H1 (cell line): ENCODE results near the gene HHIP. TPM values are rescaled to one million over a fixed set of nuclear protein-coding genes. Genes with fewer than 3 reads are reported as not detected.

Experiments
- CTCF ChIA-PET: fragments of 300-600 bp; sonication (Branson Sonifier 250); formaldehyde crosslinking; loops from one replicate; lab custom pipeline; 2021; ENCODE audit not compliant: partially characterized antibody; lab: Charles Lee
- POLR2A ChIA-PET: fragments of 300-600 bp; sonication (Branson Sonifier 250); formaldehyde crosslinking; loops from one replicate; lab custom pipeline; 2021; ENCODE audit warnings: inconsistent platforms; ENCODE audit not compliant: partially characterized antibody; lab: Charles Lee
- DNase-seq, 2 experiments: peaks; one replicate each; pipeline versions ENCODE4 v3.0.0 to v3.0.0-alpha.2; 2010 to 2022; ENCODE audit warnings: low spot score in 2 of 2, low read depth in 1 of 2, mixed read lengths in 1 of 2
- FAIRE-seq: peaks from 2 replicates; lab custom pipeline; 2011; peaks lifted over from hg19 to GRCh38; lab: Jason Lieb, UNC
- H2AFZ ChIP-seq: 2 replicates; pipeline ENCODE4 v1.8.1; 2012; ENCODE audit warnings: low read length, inconsistent platforms
- H2AK5ac ChIP-seq: 2 replicates; pipeline ENCODE4 v1.6.1; 2013; ENCODE audit warnings: low read depth, low read length
- H2BK120ac ChIP-seq: replicated peaks from 2 replicates; pipeline ENCODE3; 2013; ENCODE audit warnings: low read depth, low read length, inconsistent platforms
- H2BK12ac ChIP-seq: 2 replicates; pipeline ENCODE4 v1.6.1; 2013; ENCODE audit warnings: low read depth, low read length
- H2BK15ac ChIP-seq: 2 replicates; pipeline ENCODE4 v1.6.1; 2013; ENCODE audit warnings: low read length
- H2BK20ac ChIP-seq: 2 replicates; pipeline ENCODE4 v1.6.1; 2013; ENCODE audit warnings: low read length
- H2BK5ac ChIP-seq: 2 replicates; pipeline ENCODE4 v1.6.1; 2013; ENCODE audit warnings: low read depth, low read length
- H3K14ac ChIP-seq: 2 replicates; pipeline ENCODE4 v1.6.1; 2013; ENCODE audit warnings: inconsistent platforms; ENCODE audit not compliant: insufficient read length
- H3K18ac ChIP-seq: 2 replicates; pipeline ENCODE4 v1.6.1; 2013; ENCODE audit warnings: low read length; ENCODE audit errors: extremely low read depth
- H3K23ac ChIP-seq: 2 replicates; pipeline ENCODE4 v1.6.1; 2013; ENCODE audit warnings: inconsistent platforms; ENCODE audit not compliant: insufficient read length
- H3K23me2 ChIP-seq: 2 replicates; pipeline ENCODE4 v1.6.1; 2013; ENCODE audit warnings: low read depth, low read length
- H3K27ac ChIP-seq: 2 replicates; pipeline ENCODE4 v1.6.1; 2011; ENCODE audit warnings: low read depth, low read length, inconsistent platforms
- H3K27me3 ChIP-seq, 4 experiments: replicated peaks in 1 of 4; 1 replicate in 1 of 4; 2 replicates in 3 of 4; pipeline versions ENCODE4 v1.6.1 to v1.8.1; 2011 to 2013; ENCODE audit warnings: low read length in 3 of 4, mild to moderate bottlenecking in 3 of 4, inconsistent platforms in 2 of 4, mixed read lengths in 2 of 4, moderate library complexity in 1 of 4; ENCODE audit not compliant: control insufficient read depth in 3 of 4, insufficient read depth in 3 of 4; ENCODE audit errors: extremely low read depth in 1 of 4
- H3K36me3 ChIP-seq, 4 experiments: 2 replicates each; pipeline versions ENCODE4 v1.6.1 to v1.8.1; 2011 to 2013; ENCODE audit warnings: mild to moderate bottlenecking in 4 of 4, low read length in 3 of 4, moderate library complexity in 2 of 4, control low read depth in 1 of 4, inconsistent platforms in 1 of 4; ENCODE audit not compliant: insufficient read depth in 4 of 4, control insufficient read depth in 2 of 4
- H3K4ac ChIP-seq: replicated peaks from 2 replicates; pipeline ENCODE3; 2013; ENCODE audit warnings: low read length, low read depth, mixed read lengths, inconsistent platforms; ENCODE audit not compliant: insufficient read length
- H3K4me1 ChIP-seq, 4 experiments: replicated peaks in 1 of 4; 1 replicate in 1 of 4; 2 replicates in 3 of 4; pipeline versions ENCODE4 v1.6.1 to v1.8.1; 2011 to 2013; ENCODE audit warnings: low read length in 3 of 4, inconsistent platforms in 2 of 4, mixed read lengths in 1 of 4; ENCODE audit not compliant: insufficient read depth in 4 of 4, control insufficient read depth in 3 of 4
- H3K4me2 ChIP-seq, 2 experiments: 2 replicates each; pipeline versions ENCODE4 v1.6.1 to v1.8.1; 2011 to 2013; ENCODE audit warnings: low read depth in 2 of 2, low read length in 2 of 2, control low read depth in 1 of 2, inconsistent platforms in 1 of 2, mild to moderate bottlenecking in 1 of 2; ENCODE audit not compliant: insufficient read depth in 1 of 2
- H3K4me3 ChIP-seq, 4 experiments: fragments of 200-600, 300-600 bp in 1 of 4; sonication (generic), shearing (Covaris generic), sonication (Bioruptor Twin) in 1 of 4; 2 replicates each; pipeline versions ENCODE4 v1.5.1 to v1.8.1; 2011 to 2016; ENCODE audit warnings: low read length in 4 of 4, low read depth in 3 of 4, control low read depth in 2 of 4, inconsistent platforms in 2 of 4, mild to moderate bottlenecking in 2 of 4, mixed read lengths in 1 of 4, moderate library complexity in 1 of 4; ENCODE audit not compliant: insufficient read depth in 2 of 4; ENCODE audit errors: extremely low read depth in 1 of 4
- H3K56ac ChIP-seq: replicated peaks from 2 replicates; pipeline ENCODE3; 2013; ENCODE audit warnings: low read depth, mild to moderate bottlenecking, mixed read lengths, low read length, inconsistent platforms; ENCODE audit not compliant: insufficient read length
- H3K79me1 ChIP-seq: 2 replicates; pipeline ENCODE4 v1.6.1; 2013; ENCODE audit warnings: low read depth, low read length, control low read depth
- H3K79me2 ChIP-seq, 2 experiments: 2 replicates each; pipeline versions ENCODE4 v1.6.1 to v1.8.1; 2012 to 2013; ENCODE audit warnings: low read length in 2 of 2, mild to moderate bottlenecking in 2 of 2, inconsistent platforms in 1 of 2; ENCODE audit not compliant: insufficient read depth in 2 of 2, control insufficient read depth in 1 of 2
- H3K9ac ChIP-seq, 4 experiments: replicated peaks in 1 of 4; 1 replicate in 1 of 4; 2 replicates in 3 of 4; pipeline versions ENCODE4 v1.6.1 to v1.8.1; 2011 to 2013; ENCODE audit warnings: low read depth in 3 of 4, low read length in 3 of 4, control low read depth in 2 of 4, mild to moderate bottlenecking in 2 of 4, moderate library complexity in 2 of 4, inconsistent platforms in 1 of 4; ENCODE audit errors: extremely low read depth in 1 of 4
- H3K9me3 ChIP-seq, 2 experiments: 2 replicates each; pipeline versions ENCODE4 v1.6.1 to v1.8.1; 2012 to 2013; ENCODE audit warnings: mild to moderate bottlenecking in 2 of 2, moderate library complexity in 2 of 2, control low read depth in 1 of 2, inconsistent platforms in 1 of 2, low read depth in 1 of 2, low read length in 1 of 2, mixed read lengths in 1 of 2; ENCODE audit not compliant: insufficient read depth in 2 of 2
- H4K20me1 ChIP-seq, 2 experiments: replicated peaks in 1 of 2; 2 replicates each; pipeline versions ENCODE3 to v1.8.1; 2011 to 2013; ENCODE audit warnings: inconsistent platforms in 2 of 2, low read length in 2 of 2, mild to moderate bottlenecking in 1 of 2; ENCODE audit not compliant: insufficient read depth in 2 of 2, control insufficient read depth in 1 of 2
- H4K5ac ChIP-seq: 2 replicates; pipeline ENCODE4 v1.6.1; 2013; ENCODE audit warnings: low read length, low read depth, mixed read lengths, inconsistent platforms; ENCODE audit not compliant: insufficient read length
- H4K8ac ChIP-seq: 2 replicates; pipeline ENCODE4 v1.8.0; 2013; ENCODE audit warnings: mild to moderate bottlenecking, moderate library complexity, low read length, inconsistent platforms; ENCODE audit not compliant: insufficient read depth; ENCODE audit errors: extremely low read depth
- H4K91ac ChIP-seq: replicated peaks from 2 replicates; pipeline ENCODE3; 2013; ENCODE audit warnings: low read length, mixed read lengths, inconsistent platforms; ENCODE audit not compliant: insufficient read length
- EGR1 ChIP-seq: IDR thresholded peaks from 2 replicates; pipeline ENCODE4 v1.6.1; 2011; ENCODE audit warnings: low read depth, low read length, borderline replicate concordance
- SIRT6 ChIP-seq: IDR thresholded peaks from one replicate; pipeline ENCODE4 v1.7.1; 2012; ENCODE audit warnings: low read length, inconsistent platforms
- WGBS, 2 experiments: shearing (Covaris generic) in 1 of 2; methylation state at CpG; one replicate each; pipeline versions ENCODE4 v1.1.6 to v1.1.7; 2013 to 2015; ENCODE audit warnings: low lambda C conversion rate in 2 of 2, mixed read lengths in 2 of 2, inconsistent platforms in 1 of 2, low coverage in 1 of 2, missing lambda C conversion rate in 1 of 2; ENCODE audit not compliant: insufficient replicate concordance in 2 of 2, insufficient coverage in 1 of 2, insufficient read length in 1 of 2; ENCODE audit errors: extremely low coverage in 1 of 2, missing lambda C conversion rate in 1 of 2; 5-methylcytosine and 5-hydroxymethylcytosine counted together
- polyA plus RNA-seq, 7 experiments: library from polyadenylated mRNA; depleted of rRNA in 3 of 7; stranded (reverse) in 5 of 7; unstranded in 2 of 7; fragments of >200 nt in 5 of 7; fragments of 200-250 nt in 2 of 7; gene quantifications; 1 replicate in 5 of 7; 2 replicates in 1 of 7; 4 replicates in 1 of 7; pipeline versions ENCODE4 v1.2.1 to v1.2.3, GENCODE V29; 2011 to 2013; ENCODE audit warnings: missing spikeins in 2 of 7, mixed read lengths in 2 of 7
- total RNA-seq: library from RNA; stranded (reverse); fragmentation: NEBNext Ultra II Directional; extraction: Animal tissue kit (Norgen Biotek cat#: 25700); gene quantifications from 2 replicates; pipeline ENCODE4 v1.2.1, GENCODE V29; 2021

Gene HHIP
- total and polyA plus RNA-seq, 2 of the 8 experiments (the other 6 are each of a cell fraction or from before 2014, with no cell fraction given), result 0.05 to 1.3 TPM

GRCh38 chr4:144720491-144720890, 74.5 kb downstream of the HHIP start:
- H4K5ac ChIP-seq, result no peak overlapping the region
- H3K23ac ChIP-seq, result no peak overlapping the region
- no peak for DNase-seq
- H3K79me1 ChIP-seq, result no peaks in the 10 kb centered on the region
- H3K36me3 ChIP-seq, result no peaks in the 10 kb centered on the region
- no peaks in the 10 kb centered on the region for H3K9me3 ChIP-seq
- H4K20me1 ChIP-seq, result no peaks in the 10 kb centered on the region
- no peaks in the 10 kb centered on the region for H3K4me1 ChIP-seq
- no peak overlapping the region for H3K27ac ChIP-seq
- no peak overlapping the region for H4K8ac ChIP-seq
- no peak overlapping the region for H3K4me3 ChIP-seq
- no peak overlapping the region for H3K56ac ChIP-seq
- H3K4ac ChIP-seq, result no peak overlapping the region
- CTCF ChIA-PET, result no interaction called here
- no peaks in the 10 kb centered on the region for H3K79me2 ChIP-seq
- FAIRE-seq, result no peak
- no peak overlapping the region for H2BK120ac ChIP-seq
- 87% methylated on average over 3 of the region's 3 CpGs; no CpG with 5 or more reads in 1 of the 2 experiments for whole genome bisulfite sequencing, 2 experiments
- no peaks in the 10 kb centered on the region; the same call in 1 of the 2 replicates for H3K23me2 ChIP-seq
- H2BK15ac ChIP-seq, result no peak overlapping the region
- no peak overlapping the region for H2AK5ac ChIP-seq
- H3K14ac ChIP-seq, result no peak overlapping the region
- no peak overlapping the region for H3K4me2 ChIP-seq
- H4K91ac ChIP-seq, result no peak overlapping the region
- H2BK20ac ChIP-seq, result no peak overlapping the region
- H2AFZ ChIP-seq, result no peak overlapping the region
- H3K27me3 ChIP-seq, result no peaks in the 10 kb centered on the region
- no peak for TF ChIP-seq SIRT6
- no peak for TF ChIP-seq EGR1
- H2BK12ac ChIP-seq, result no peak overlapping the region
- H3K9ac ChIP-seq, result no peak overlapping the region
- POLR2A ChIA-PET, result no interaction called here
- no peak overlapping the region for H2BK5ac ChIP-seq
- no peak overlapping the region for H3K18ac ChIP-seq
